ENCODE measurements around the gene CYP4Z1. TPM values are rescaled to one million over a fixed set of nuclear protein-coding genes. Genes with fewer than 3 reads are reported as not detected.
"Not testable (repeated sequence)": the region's sequence is repeated elsewhere in the genome, so short reads cannot be mapped to it uniquely, and the experiment has no call there.

CYP4Z1 gene
- total RNA-seq, 4 donors from 2014 or later, result 0.39 to 1.7 (median 1.4) TPM

GRCh38 chr1:47113178-47113577, 46.1 kb downstream of the CYP4Z1 start:
- Histone ChIP-seq H3K27ac (no peak overlapping the region), H3K36me3 (no peaks in the 10 kb centered on the region), H3K27me3 (no peaks in the 10 kb centered on the region), H3K9me3 (no peaks in the 10 kb centered on the region), H3K4me1 (no peaks in the 10 kb centered on the region), H3K4me3 (replicated peaks in 1 of 3) (no peak overlapping the region)
- 88 to 89% methylated on average over 4 of the region's 4 CpGs for WGBS, 2 donors
- intact Hi-C loops (cut with DNase I), result no loop called here
- no peak for TF ChIP-seq CTCF (IDR thresholded peaks at IDR 0.05)
- no peak for TF ChIP-seq POLR2A (IDR thresholded peaks at IDR 0.05)
- DNase-seq, result no peak

GRCh38 chr1:47121039-47121438, 54.0 kb downstream of the CYP4Z1 start:
- DNase-seq; H3K4me3 ChIP-seq (replicated peaks in 1 of 3); H3K4me1 ChIP-seq; intact Hi-C loops (cut with DNase I); H3K9me3 ChIP-seq; H3K36me3 ChIP-seq; H3K27me3 ChIP-seq; H3K27ac ChIP-seq: not testable (repeated sequence)
- WGBS, 2 donors, result 90 to 100% methylated on average over 1 of the region's 1 CpG

GRCh38 chr1:47124834-47125233, 57.8 kb downstream of the CYP4Z1 start:
- not testable (repeated sequence) for H3K9me3 ChIP-seq

GRCh38 chr1:47126997-47127396, 60.0 kb downstream of the CYP4Z1 start:
- not testable (repeated sequence) for H3K27me3 ChIP-seq

More at GRCh38 chr1:47124834-47125233, 57.8 kb downstream of the CYP4Z1 start:
- DNase-seq; H3K27ac ChIP-seq; H3K27me3 ChIP-seq; H3K4me3 ChIP-seq (replicated peaks in 1 of 3); intact Hi-C loops (cut with DNase I); H3K4me1 ChIP-seq; H3K36me3 ChIP-seq: not testable (repeated sequence)

GRCh38 chr1:47128221-47128620, 61.2 kb downstream of the CYP4Z1 start:
- WGBS, 2 donors, result 98 to 100% methylated on average over 1 of the region's 1 CpG
- Histone ChIP-seq H3K9me3 (no peaks in the 10 kb centered on the region), H3K27ac (no peak overlapping the region), H3K4me3 (replicated peaks in 1 of 3) (no peak overlapping the region), H3K27me3 (no peaks in the 10 kb centered on the region), H3K4me1 (no peaks in the 10 kb centered on the region), H3K36me3 (no peaks in the 10 kb centered on the region)
- intact Hi-C loops (cut with DNase I), result no loop called here
- DNase-seq, result no peak
- TF ChIP-seq CTCF (IDR thresholded peaks at IDR 0.05) (no peak), POLR2A (IDR thresholded peaks at IDR 0.05) (no peak)

More at GRCh38 chr1:47126997-47127396, 60.0 kb downstream of the CYP4Z1 start:
- H3K36me3 ChIP-seq; H3K4me3 ChIP-seq (replicated peaks in 1 of 3); H3K27ac ChIP-seq; H3K4me1 ChIP-seq; DNase-seq; H3K9me3 ChIP-seq; intact Hi-C loops (cut with DNase I): not testable (repeated sequence)
- 94% methylated on average over 2 of the region's 2 CpGs for WGBS, 2 donors

- WGBS, 2 donors, result 65 to 80% methylated on average over 2 of the region's 2 CpGs
- H3K4me3 ChIP-seq (replicated peaks in 1 of 3), result not testable (repeated sequence)
Measured at GRCh38 chr1:47128854-47129253, 61.8 kb downstream of the CYP4Z1 start.

GRCh38 chr1:47129489-47130230, 62.6 kb downstream of the CYP4Z1 start:
- DNase-seq; H3K27ac ChIP-seq; H3K27me3 ChIP-seq; H3K4me3 ChIP-seq (replicated peaks in 1 of 3); H3K4me1 ChIP-seq; H3K9me3 ChIP-seq; intact Hi-C loops (cut with DNase I); H3K36me3 ChIP-seq: not testable (repeated sequence)
- WGBS, 2 donors, result 77 to 78% methylated on average over 8 of the region's 8 CpGs

More at GRCh38 chr1:47128854-47129253, 61.8 kb downstream of the CYP4Z1 start:
- H3K36me3 ChIP-seq; intact Hi-C loops (cut with DNase I); H3K27me3 ChIP-seq; H3K27ac ChIP-seq; H3K9me3 ChIP-seq; DNase-seq; H3K4me1 ChIP-seq: not testable (repeated sequence)

GRCh38 chr1:47132665-47133064, 65.6 kb downstream of the CYP4Z1 start:
- intact Hi-C loops (cut with DNase I); H3K9me3 ChIP-seq; H3K36me3 ChIP-seq; H3K27me3 ChIP-seq; H3K27ac ChIP-seq; H3K4me3 ChIP-seq (replicated peaks in 1 of 3); DNase-seq; H3K4me1 ChIP-seq: not testable (repeated sequence)
- 95 to 96% methylated on average over 3 of the region's 3 CpGs for WGBS, 2 donors
